KMS-11 (cell line): Measurements from ENCODE around the gene ZNRF3.

Source experiments
- H2AFZ ChIP-seq: fragments of 200-600 bp; sonication (generic); 2 replicates; pipeline ENCODE4 v1.6.1; 2016; ENCODE audit warnings: antibody characterized with exemption, mixed run types, low read depth
- H3K27ac ChIP-seq: fragments of 200-600 bp; sonication (generic); 2 replicates; pipeline ENCODE4 v1.6.1; 2016; ENCODE audit warnings: mild to moderate bottlenecking, mixed run types
- H3K27me3 ChIP-seq: fragments of 200-600 bp; sonication (generic); 2 replicates; pipeline ENCODE4 v1.6.1; 2017; ENCODE audit warnings: mild to moderate bottlenecking, low read depth, mixed run types, moderate library complexity; ENCODE audit not compliant: insufficient read depth
- H3K36me3 ChIP-seq: fragments of 200-600 bp; sonication (generic); 2 replicates; pipeline ENCODE4 v1.6.1; 2017; ENCODE audit warnings: mild to moderate bottlenecking, mixed run types; ENCODE audit not compliant: insufficient read depth
- H3K4me1 ChIP-seq: fragments of 200-600 bp; sonication (generic); 2 replicates; pipeline ENCODE4 v1.6.1; 2016; ENCODE audit warnings: mild to moderate bottlenecking, low read depth, mixed run types; ENCODE audit not compliant: poor library complexity, severe bottlenecking
- H3K4me2 ChIP-seq: fragments of 200-600 bp; sonication (generic); 2 replicates; pipeline ENCODE4 v1.7.0; 2016; ENCODE audit warnings: mild to moderate bottlenecking, mixed run types
- H3K4me3 ChIP-seq: fragments of 200-600 bp; sonication (generic); IDR thresholded peaks from 2 replicates; pipeline ENCODE4 v1.6.1; 2017; ENCODE audit warnings: low read depth, low read length, mixed read lengths; ENCODE audit not compliant: insufficient read depth
- H3K79me2 ChIP-seq: fragments of 200-600 bp; sonication (generic); 2 replicates; pipeline ENCODE4 v1.6.1; 2016; ENCODE audit warnings: low read depth, mixed run types; ENCODE audit not compliant: insufficient read depth
- H3K9ac ChIP-seq: fragments of 200-600 bp; sonication (generic); 2 replicates; pipeline ENCODE4 v1.6.1; 2016; ENCODE audit warnings: mild to moderate bottlenecking, mixed run types
- H4K20me1 ChIP-seq: fragments of 200-600 bp; sonication (generic); 2 replicates; pipeline ENCODE4 v1.6.1; 2016; ENCODE audit warnings: mild to moderate bottlenecking, mixed run types; ENCODE audit not compliant: insufficient read depth
- TF ChIP-seq, protein P1 (sequence below): fragments of 200-600 bp; sonication (generic); conservative IDR thresholded peaks from 2 replicates; pipeline ENCODE4 v1.6.1; 2017; ENCODE audit warnings: low read depth, mild to moderate bottlenecking, antibody characterized with exemption, low read length, moderate library complexity, mixed read lengths

The ZNRF3 gene

DNA sequence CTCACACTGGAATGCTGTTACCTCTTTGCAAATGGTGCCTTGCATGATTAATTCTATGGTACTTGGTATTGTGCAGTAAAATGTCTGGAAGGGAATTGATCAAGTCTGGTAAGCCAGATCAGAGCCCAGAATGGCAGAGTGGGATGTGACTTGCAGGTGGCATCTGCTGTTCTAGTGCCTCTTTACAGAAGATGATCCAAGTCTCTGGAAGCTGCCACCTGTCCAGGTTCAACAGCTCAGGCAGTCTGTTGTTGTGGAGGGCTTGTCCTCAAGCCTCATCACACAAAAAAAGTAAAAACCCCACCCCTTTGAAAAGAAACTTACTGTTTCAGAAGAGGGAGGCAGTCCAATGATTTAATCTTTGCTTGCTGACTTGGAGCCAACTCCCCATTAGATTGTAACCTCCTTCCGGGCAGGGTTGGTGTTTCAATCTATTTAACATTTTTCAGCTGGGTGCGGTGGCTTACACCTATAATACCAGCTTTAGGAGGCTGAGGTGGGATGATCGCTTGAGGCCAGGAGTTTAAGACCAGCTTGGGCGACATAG lies 17.1 kb downstream of the ZNRF3 start:
- Histone ChIP-seq H3K4me2 (no peak overlapping the region), H3K9ac (no peak overlapping the region), H3K4me3 (no peak overlapping the region), H3K79me2 (peaks cover 3% of the 10 kb centered on the region; the same call in 1 of the 2 replicates), H2AFZ (no peak overlapping the region), H3K27me3 (no peaks in the 10 kb centered on the region), H3K27ac (no peak overlapping the region), H3K4me1 (peaks cover 9% of the 10 kb centered on the region), H4K20me1 (peaks cover 6% of the 10 kb centered on the region; the same call in 1 of the 2 replicates), H3K36me3 (no peaks in the 10 kb centered on the region)
- TF ChIP-seq, protein P1, sequence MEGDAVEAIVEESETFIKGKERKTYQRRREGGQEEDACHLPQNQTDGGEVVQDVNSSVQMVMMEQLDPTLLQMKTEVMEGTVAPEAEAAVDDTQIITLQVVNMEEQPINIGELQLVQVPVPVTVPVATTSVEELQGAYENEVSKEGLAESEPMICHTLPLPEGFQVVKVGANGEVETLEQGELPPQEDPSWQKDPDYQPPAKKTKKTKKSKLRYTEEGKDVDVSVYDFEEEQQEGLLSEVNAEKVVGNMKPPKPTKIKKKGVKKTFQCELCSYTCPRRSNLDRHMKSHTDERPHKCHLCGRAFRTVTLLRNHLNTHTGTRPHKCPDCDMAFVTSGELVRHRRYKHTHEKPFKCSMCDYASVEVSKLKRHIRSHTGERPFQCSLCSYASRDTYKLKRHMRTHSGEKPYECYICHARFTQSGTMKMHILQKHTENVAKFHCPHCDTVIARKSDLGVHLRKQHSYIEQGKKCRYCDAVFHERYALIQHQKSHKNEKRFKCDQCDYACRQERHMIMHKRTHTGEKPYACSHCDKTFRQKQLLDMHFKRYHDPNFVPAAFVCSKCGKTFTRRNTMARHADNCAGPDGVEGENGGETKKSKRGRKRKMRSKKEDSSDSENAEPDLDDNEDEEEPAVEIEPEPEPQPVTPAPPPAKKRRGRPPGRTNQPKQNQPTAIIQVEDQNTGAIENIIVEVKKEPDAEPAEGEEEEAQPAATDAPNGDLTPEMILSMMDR = no peak

DNA sequence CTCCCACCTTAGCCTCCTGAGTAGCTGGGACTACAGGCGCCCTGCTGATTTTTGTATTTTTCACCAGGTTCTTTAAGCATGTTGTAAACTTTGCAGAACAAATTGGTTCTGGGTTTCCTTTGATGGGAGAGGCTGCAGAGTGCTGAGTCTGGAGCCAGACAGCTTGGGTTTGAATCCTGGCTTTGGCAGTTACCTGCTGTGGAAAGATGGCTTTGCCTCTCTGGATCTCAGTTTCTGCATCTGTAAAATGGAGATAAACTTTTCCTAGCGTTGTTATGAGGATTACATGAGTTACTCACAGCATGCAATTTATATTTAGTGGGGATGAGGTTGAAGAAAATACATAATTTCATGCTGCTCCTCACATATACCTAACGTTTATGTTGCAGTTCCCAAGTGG lies 19.1 kb downstream of the ZNRF3 start:
- Histone ChIP-seq H3K27ac (no peak overlapping the region), H3K4me1 (peaks cover 27% of the 10 kb centered on the region), H3K4me3 (no peak overlapping the region), H2AFZ (no peak overlapping the region), H3K36me3 (no peaks in the 10 kb centered on the region), H3K4me2 (no peak overlapping the region), H3K9ac (no peak overlapping the region), H3K27me3 (no peaks in the 10 kb centered on the region), H3K79me2 (no peaks in the 10 kb centered on the region; the same call in 1 of the 2 replicates), H4K20me1 (peaks cover 6% of the 10 kb centered on the region; the same call in 1 of the 2 replicates)
- TF ChIP-seq, protein P1 = no peak

DNA sequence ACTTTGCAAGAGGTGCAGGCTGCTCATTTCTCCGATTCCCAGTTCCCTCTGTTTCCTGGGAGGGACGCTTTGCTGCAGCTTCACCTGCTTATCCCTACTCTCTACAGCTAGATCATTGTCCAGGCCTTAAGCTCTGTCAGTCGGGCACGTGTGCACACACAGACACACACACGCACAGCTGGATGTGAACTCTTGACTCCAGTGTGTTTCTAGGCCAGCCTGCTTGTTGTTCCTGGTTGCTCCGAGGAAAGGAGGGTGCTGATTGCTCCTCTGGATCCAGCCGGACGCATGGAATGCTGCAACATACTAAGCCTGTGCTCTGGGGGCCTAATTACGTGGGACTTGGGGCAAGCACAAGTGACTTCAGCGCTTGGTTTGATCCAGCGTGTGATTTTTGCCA lies 19.7 kb downstream of the ZNRF3 start:
- Histone ChIP-seq H3K27me3 (no peaks in the 10 kb centered on the region), H3K4me1 (peaks cover 33% of the 10 kb centered on the region), H3K9ac (no peak overlapping the region), H3K4me3 (no peak overlapping the region), H3K4me2 (no peak overlapping the region), H3K79me2 (no peaks in the 10 kb centered on the region; the same call in 1 of the 2 replicates), H3K36me3 (no peaks in the 10 kb centered on the region), H2AFZ (no peak overlapping the region), H4K20me1 (peaks cover 9% of the 10 kb centered on the region; the same call in 1 of the 2 replicates), H3K27ac (no peak overlapping the region)
- TF ChIP-seq, protein P1 = no peak

DNA sequence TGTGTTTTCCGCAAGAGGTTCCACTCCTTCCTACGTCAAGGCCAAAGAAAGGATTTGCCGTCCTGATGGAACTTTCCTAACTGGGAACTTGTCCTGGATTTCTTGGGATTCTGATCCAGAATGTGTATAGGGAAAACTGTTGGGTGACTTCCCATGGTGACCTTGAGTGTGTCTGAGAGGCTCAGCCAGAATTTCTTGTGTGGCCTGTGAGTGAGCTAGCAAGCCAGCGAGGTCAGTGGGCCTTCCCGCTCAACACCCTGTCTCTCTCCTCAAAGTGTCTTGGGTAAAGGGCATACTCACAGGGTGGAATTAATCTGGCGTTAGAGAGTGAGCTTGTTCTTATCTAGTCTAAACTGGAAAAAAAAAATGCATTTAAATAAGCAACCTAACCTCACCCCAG lies 20.4 kb downstream of the ZNRF3 start:
- H3K79me2 ChIP-seq = no peaks in the 10 kb centered on the region; the same call in 1 of the 2 replicates
- H3K4me3 ChIP-seq = no peak overlapping the region
- no peaks in the 10 kb centered on the region for H3K36me3 ChIP-seq
- peaks cover 39% of the 10 kb centered on the region for H3K4me1 ChIP-seq
- TF ChIP-seq, protein P1 = no peak
- H4K20me1 ChIP-seq = peaks cover 14% of the 10 kb centered on the region; the same call in 1 of the 2 replicates
- no peak overlapping the region for H3K9ac ChIP-seq
- H2AFZ ChIP-seq = no peak overlapping the region
- no peak overlapping the region for H3K27ac ChIP-seq
- no peaks in the 10 kb centered on the region for H3K27me3 ChIP-seq
- H3K4me2 ChIP-seq = no peak overlapping the region
